ENCODE results near the gene UBAP2L. TPM values are rescaled to one million over a fixed set of nuclear protein-coding genes. Genes with fewer than 3 reads are reported as not detected.

The UBAP2L gene, protein sequence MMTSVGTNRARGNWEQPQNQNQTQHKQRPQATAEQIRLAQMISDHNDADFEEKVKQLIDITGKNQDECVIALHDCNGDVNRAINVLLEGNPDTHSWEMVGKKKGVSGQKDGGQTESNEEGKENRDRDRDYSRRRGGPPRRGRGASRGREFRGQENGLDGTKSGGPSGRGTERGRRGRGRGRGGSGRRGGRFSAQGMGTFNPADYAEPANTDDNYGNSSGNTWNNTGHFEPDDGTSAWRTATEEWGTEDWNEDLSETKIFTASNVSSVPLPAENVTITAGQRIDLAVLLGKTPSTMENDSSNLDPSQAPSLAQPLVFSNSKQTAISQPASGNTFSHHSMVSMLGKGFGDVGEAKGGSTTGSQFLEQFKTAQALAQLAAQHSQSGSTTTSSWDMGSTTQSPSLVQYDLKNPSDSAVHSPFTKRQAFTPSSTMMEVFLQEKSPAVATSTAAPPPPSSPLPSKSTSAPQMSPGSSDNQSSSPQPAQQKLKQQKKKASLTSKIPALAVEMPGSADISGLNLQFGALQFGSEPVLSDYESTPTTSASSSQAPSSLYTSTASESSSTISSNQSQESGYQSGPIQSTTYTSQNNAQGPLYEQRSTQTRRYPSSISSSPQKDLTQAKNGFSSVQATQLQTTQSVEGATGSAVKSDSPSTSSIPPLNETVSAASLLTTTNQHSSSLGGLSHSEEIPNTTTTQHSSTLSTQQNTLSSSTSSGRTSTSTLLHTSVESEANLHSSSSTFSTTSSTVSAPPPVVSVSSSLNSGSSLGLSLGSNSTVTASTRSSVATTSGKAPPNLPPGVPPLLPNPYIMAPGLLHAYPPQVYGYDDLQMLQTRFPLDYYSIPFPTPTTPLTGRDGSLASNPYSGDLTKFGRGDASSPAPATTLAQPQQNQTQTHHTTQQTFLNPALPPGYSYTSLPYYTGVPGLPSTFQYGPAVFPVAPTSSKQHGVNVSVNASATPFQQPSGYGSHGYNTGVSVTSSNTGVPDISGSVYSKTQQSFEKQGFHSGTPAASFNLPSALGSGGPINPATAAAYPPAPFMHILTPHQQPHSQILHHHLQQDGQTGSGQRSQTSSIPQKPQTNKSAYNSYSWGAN
- 37.5 and 62.7 TPM in 2 replicates for total RNA-seq

DNA sequence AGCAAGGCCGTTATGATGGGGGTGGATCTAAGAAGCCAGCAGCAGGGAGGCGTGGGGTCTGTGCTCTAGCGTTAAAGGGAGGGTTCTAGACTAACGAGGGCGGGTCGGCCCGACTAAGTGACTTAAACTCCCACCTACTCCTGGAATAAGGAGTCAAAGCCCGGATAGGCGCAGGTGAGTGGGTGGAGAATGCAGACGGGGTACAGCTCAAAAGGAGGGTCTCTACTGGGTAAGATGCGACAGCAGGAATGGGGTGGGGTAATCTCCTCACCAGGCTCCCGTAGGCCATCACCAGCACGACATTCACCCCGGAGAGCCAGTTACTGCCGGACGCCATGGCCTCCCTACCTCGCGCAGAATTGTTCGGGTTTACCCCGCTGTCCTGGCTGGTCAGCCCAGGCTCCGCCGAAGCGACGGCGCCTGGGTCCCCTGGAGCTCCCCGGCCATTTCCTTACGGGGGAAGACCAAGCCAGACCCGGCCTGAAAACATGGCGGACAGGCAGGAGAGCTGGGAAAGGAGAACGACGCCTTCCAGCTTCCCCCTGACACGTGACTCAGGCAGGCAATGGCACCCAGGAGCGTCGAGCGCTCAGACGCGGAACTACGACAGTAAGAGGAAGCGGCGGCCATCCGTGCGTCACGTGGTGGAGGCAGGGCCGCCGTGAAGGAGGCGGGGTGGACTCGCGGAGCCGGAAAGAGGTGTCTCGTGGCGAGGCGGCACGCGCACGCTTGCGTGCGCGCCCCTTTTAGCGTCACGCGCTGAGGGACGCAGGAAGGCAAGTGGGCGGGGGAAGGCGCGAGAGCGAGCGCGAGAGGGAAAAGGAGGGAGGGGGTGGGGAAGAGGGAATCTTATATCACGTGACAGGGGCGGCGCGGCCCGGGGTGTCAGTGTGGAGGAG lies at the start of gene UBAP2L:
UBAP2L (plus strand) TSS at position 885 of the 899 bp plus-strand sequence. CDS start 4,169 bp downstream, outside the sequence.

DNA sequence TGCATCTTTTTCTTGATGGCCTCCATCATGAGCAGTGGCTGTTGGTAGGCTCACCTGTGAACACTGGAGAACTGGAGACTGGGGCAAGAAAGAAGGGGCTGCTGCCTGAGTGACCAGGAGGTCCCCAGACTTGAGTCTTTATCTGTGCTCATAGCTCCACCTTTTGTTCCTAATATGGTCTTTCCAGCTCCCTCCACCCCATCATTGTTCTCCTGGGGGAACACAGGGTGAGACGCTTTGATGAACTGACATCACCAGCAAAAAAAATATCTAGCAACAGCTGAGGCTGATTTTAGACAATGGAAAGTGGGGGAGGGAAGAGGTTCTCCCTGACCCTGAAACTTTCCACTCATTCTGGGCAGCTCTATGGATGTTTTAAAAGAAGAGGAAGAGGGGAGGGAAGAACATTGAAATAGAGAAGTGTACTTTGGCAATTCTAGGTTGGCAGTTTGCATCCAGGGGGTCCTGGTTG lies 28.7 kb upstream of the UBAP2L start, which contains the start of gene TPM3:
TPM3 (minus strand) TSS at position 111 of the 472 bp plus-strand sequence; CDS start at position 29, 82 bp downstream.

DNA sequence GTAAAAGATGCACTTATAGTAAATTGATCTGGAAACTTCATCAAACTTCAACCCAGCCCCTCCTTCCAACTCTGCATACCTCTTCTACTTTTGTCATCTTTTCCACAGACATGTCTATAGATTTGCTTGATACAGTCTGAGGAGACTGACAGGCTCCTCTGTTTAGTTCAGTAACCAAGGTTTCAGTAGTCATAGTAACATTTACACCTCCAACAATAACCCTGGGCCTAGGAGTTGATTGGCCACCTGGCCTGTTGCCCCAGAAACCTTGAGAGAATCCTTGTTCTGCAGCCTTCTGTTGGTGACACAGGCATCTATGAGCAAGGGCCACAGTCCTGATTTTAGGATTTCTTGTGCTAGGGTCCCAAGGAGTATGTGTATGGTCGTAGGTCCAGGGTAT lies 14.6 kb upstream of the UBAP2L start, which contains the start of gene CFAP141:
CFAP141 (minus strand) TSS at position 138 of the 400 bp plus-strand sequence; CDS start at position 112, 26 bp downstream.

DNA sequence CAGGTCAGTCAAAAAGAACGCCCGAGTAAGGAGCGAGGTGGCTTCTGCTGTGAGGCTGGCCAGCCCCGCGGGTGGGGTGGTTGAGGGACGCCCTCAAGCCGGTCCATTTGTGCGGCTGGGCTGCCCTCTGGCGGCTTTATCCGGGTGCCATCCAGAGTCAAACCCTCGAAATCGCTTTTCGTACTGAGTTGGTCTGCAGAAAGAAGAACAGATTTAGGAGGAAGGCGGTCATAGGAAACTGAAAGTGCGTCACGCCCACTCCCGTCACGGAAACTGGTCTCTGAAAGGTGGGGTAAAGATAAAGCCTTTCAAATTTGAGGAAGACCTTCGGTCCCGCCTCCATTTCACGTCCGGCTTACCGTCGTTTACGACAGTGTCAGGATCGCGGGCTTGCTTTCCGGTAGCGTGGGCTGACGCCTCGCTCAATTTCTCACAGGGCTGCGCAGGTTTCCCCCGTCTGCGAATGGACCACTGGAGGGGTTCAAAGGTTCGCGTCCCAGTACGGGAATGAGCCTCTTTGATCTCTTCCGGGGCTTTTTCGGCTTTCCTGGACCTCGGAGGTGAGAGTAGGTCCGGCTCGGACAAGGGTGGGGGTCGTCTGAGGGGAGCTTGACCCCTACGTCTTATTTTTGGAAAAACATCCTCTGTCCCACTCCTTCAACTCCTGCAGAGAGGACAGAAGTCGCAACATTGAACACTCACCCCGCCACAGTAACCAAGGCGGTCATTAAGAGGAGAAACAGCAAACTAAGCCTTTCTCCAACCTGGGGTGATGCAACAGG lies 51.7 kb downstream of the UBAP2L start, which contains the start of gene HAX1:
HAX1 (plus strand) TSS at position 413 of the 782 bp plus-strand sequence; CDS start at position 508, 95 bp downstream.

Other genes starting within 250 kb of the UBAP2L start
- 172 and 183 TPM in 2 replicates for gene JTB, start 243.3 kb upstream of the UBAP2L start, total RNA-seq
- 96.4 and 134 TPM in 2 replicates for gene RAB13, start 234.6 kb upstream of the UBAP2L start, total RNA-seq
- 915 and 1,485 TPM in 2 replicates for gene RPS27, start 230.2 kb upstream of the UBAP2L start, total RNA-seq
- under 0.01 and 0.28 TPM in 2 replicates for gene NUP210L, start 65.9 kb upstream of the UBAP2L start, total RNA-seq
- gene TPM3, start 28.9 kb upstream of the UBAP2L start, total RNA-seq, result 371 and 963 TPM in 2 replicates
- gene CFAP141, start 14.6 kb upstream of the UBAP2L start, total RNA-seq, result not detected in 2 replicates
- 110 and 149 TPM in 2 replicates for gene HAX1, start 51.7 kb downstream of the UBAP2L start, total RNA-seq
- 0.19 and 0.56 TPM in 2 replicates for gene AQP10, start 100.1 kb downstream of the UBAP2L start, total RNA-seq
- gene ATP8B2, start 104.6 kb downstream of the UBAP2L start, total RNA-seq, result 187 and 214 TPM in 2 replicates
- gene IL6R, start 184.4 kb downstream of the UBAP2L start, total RNA-seq, result 4.6 and 8.7 TPM in 2 replicates

All from regular cardiac myocyte (primary cell).